SK-N-SH treated with all-trans-retinoic acid at 6 μM for 48 hours (cell line): Measurements from ENCODE around the gene FCHO1.

Experiments
- ARNTL ChIP-seq: fragments of 450-650 bp; formaldehyde crosslinking; IDR thresholded peaks from 2 replicates; pipeline ENCODE4 v1.5.0; 2020; ENCODE audit warnings: low read depth, mild to moderate bottlenecking, moderate library complexity, borderline replicate concordance
- BACH2 ChIP-seq: fragments of 250-450 bp; sonication (Bioruptor Pico); IDR thresholded peaks from 2 replicates; pipeline ENCODE4 v1.9.0; 2021; ENCODE audit warnings: mild to moderate bottlenecking, borderline replicate concordance
- CREB5 ChIP-seq: fragments of 250-450 bp; sonication (Bioruptor Pico); IDR thresholded peaks from 2 replicates; pipeline ENCODE4 v1.5.1; 2020; ENCODE audit warnings: low read depth, mild to moderate bottlenecking, moderate library complexity
- CSRNP3 ChIP-seq: fragments of 250-450 bp; sonication (Bioruptor Pico); IDR thresholded peaks from 2 replicates; pipeline ENCODE4 v1.5.1; 2021; ENCODE audit warnings: mild to moderate bottlenecking, moderate library complexity
- GLIS3 ChIP-seq: fragments of 250-450 bp; sonication (Bioruptor Pico); IDR thresholded peaks from 2 replicates; pipeline ENCODE4 v1.5.0; 2020; ENCODE audit warnings: mild to moderate bottlenecking, moderate library complexity
- PATZ1 ChIP-seq: fragments of 250-450 bp; sonication (Bioruptor Pico); IDR thresholded peaks from 2 replicates; pipeline ENCODE4 v1.8.0; 2020; ENCODE audit warnings: mild to moderate bottlenecking, moderate library complexity, borderline replicate concordance
- POU6F1 ChIP-seq: fragments of 250-450 bp; sonication (Bioruptor Pico); IDR thresholded peaks from 2 replicates; pipeline ENCODE4 v1.8.0; 2021; ENCODE audit warnings: low read depth, mild to moderate bottlenecking, moderate library complexity, borderline replicate concordance
- RARB ChIP-seq: fragments of 250-450 bp; sonication (Bioruptor Pico); IDR thresholded peaks from 2 replicates; pipeline ENCODE4 v1.8.0; 2021; ENCODE audit warnings: mild to moderate bottlenecking, moderate library complexity
- TOX ChIP-seq: fragments of 250-450 bp; sonication (Bioruptor Pico); IDR thresholded peaks from 2 replicates; pipeline ENCODE4 v1.8.0; 2021; ENCODE audit warnings: mild to moderate bottlenecking, moderate library complexity, borderline replicate concordance
- ZC3H10 ChIP-seq: fragments of 250-450 bp; sonication (Bioruptor Pico); IDR thresholded peaks from 2 replicates; pipeline ENCODE4 v1.5.1; 2021; ENCODE audit warnings: mild to moderate bottlenecking, moderate library complexity
- ZFP3 ChIP-seq: fragments of 250-450 bp; sonication (Bioruptor Pico); IDR thresholded peaks from 2 replicates; pipeline ENCODE4 v1.5.0; 2020; ENCODE audit warnings: mild to moderate bottlenecking, moderate library complexity
- ZFP30 ChIP-seq: fragments of 450-650 bp; formaldehyde crosslinking; IDR thresholded peaks from 2 replicates; pipeline ENCODE4 v1.5.0; 2022; ENCODE audit warnings: mild to moderate bottlenecking, moderate library complexity
- ZNF70 ChIP-seq: fragments of 450-650 bp; formaldehyde crosslinking; IDR thresholded peaks from 2 replicates; pipeline ENCODE4 v1.5.0; 2020; ENCODE audit warnings: mild to moderate bottlenecking, moderate library complexity
- ZNF8 ChIP-seq: fragments of 450-650 bp; formaldehyde crosslinking; IDR thresholded peaks from 2 replicates; pipeline ENCODE4 v1.5.0; 2020; ENCODE audit warnings: mild to moderate bottlenecking, moderate library complexity

- TF ChIP-seq CSRNP3: no peak
- TF ChIP-seq PATZ1: no peak
- no peak for TF ChIP-seq TOX (CRISPR knock-in tag)
- no peak for TF ChIP-seq ZFP30
- no peak for TF ChIP-seq POU6F1 (CRISPR knock-in tag)
- TF ChIP-seq RARB (CRISPR knock-in tag): no peak
- TF ChIP-seq GLIS3 (CRISPR knock-in tag): no peak
- TF ChIP-seq BACH2 (CRISPR knock-in tag): no peak
- no peak for TF ChIP-seq CREB5 (CRISPR knock-in tag)
- TF ChIP-seq ZFP3 (CRISPR knock-in tag): no peak
- no peak for TF ChIP-seq ZC3H10 (CRISPR knock-in tag)
- no peak for TF ChIP-seq ARNTL (CRISPR knock-in tag)
- TF ChIP-seq ZNF8 (CRISPR knock-in tag): no peak
- no peak for TF ChIP-seq ZNF70 (CRISPR knock-in tag)
These were observed 9.9 kb downstream of the FCHO1 start for GRCh38 chr19:17761148-17761547.
